ENCODE results near the gene KIF7.
A peak's percentile ranks its signal among the peaks of the same experiment; 100 is the strongest.

Gene KIF7

GRCh38 chr15:89670971-89671560 is 15.8 kb upstream of the KIF7 start:
- DNase-seq: no peak
- in situ Hi-C loops (cut with HindIII; ENCODE audit: low pct_ligation_motif_present, low pct_unique_long_range_greater_than_20kb, low sequenced_read_pairs): no loop called here

GRCh38 chr15:89669941-89670340 is 14.7 kb upstream of the KIF7 start:
- no peak for DNase-seq
- in situ Hi-C loops (cut with HindIII; ENCODE audit: low pct_ligation_motif_present, low pct_unique_long_range_greater_than_20kb, low sequenced_read_pairs): no loop called here

- no peak for DNase-seq
These were observed 14.1 kb upstream of the KIF7 start for GRCh38 chr15:89669309-89669865.

GRCh38 chr15:89668171-89668570 is 12.9 kb upstream of the KIF7 start:
- no peak for DNase-seq
- in situ Hi-C loops (cut with HindIII; ENCODE audit: low pct_ligation_motif_present, low pct_unique_long_range_greater_than_20kb, low sequenced_read_pairs): no loop called here

More at GRCh38 chr15:89669309-89669865, 14.1 kb upstream of the KIF7 start:
- in situ Hi-C loops (cut with HindIII; ENCODE audit: low pct_ligation_motif_present, low pct_unique_long_range_greater_than_20kb, low sequenced_read_pairs): no loop called here

- DNase-seq: no peak
- in situ Hi-C loops (cut with HindIII; ENCODE audit: low pct_ligation_motif_present, low pct_unique_long_range_greater_than_20kb, low sequenced_read_pairs): no loop called here
These were observed 12.4 kb upstream of the KIF7 start for GRCh38 chr15:89667706-89667960.

- in situ Hi-C loops (cut with HindIII; ENCODE audit: low pct_ligation_motif_present, low pct_unique_long_range_greater_than_20kb, low sequenced_read_pairs): no loop called here
- DNase-seq: no peak
These were observed 11.8 kb upstream of the KIF7 start for GRCh38 chr15:89666858-89667705.

GRCh38 chr15:89666184-89666857 is 11.1 kb upstream of the KIF7 start:
- in situ Hi-C loops (cut with HindIII; ENCODE audit: low pct_ligation_motif_present, low pct_unique_long_range_greater_than_20kb, low sequenced_read_pairs): no loop called here

GRCh38 chr15:89665449-89666181 is 10.3 kb upstream of the KIF7 start:
- peak; percentile 40 for DNase-seq
- in situ Hi-C loops (cut with HindIII; ENCODE audit: low pct_ligation_motif_present, low pct_unique_long_range_greater_than_20kb, low sequenced_read_pairs): no loop called here

More at GRCh38 chr15:89666184-89666857, 11.1 kb upstream of the KIF7 start:
- no peak for DNase-seq

- DNase-seq: no peak
- in situ Hi-C loops (cut with HindIII; ENCODE audit: low pct_ligation_motif_present, low pct_unique_long_range_greater_than_20kb, low sequenced_read_pairs): no loop called here
These were observed 9.4 kb upstream of the KIF7 start for GRCh38 chr15:89664441-89665350.

- peak; percentile 19 for DNase-seq
- in situ Hi-C loops (cut with HindIII; ENCODE audit: low pct_ligation_motif_present, low pct_unique_long_range_greater_than_20kb, low sequenced_read_pairs): no loop called here
These were observed 7.8 kb upstream of the KIF7 start for GRCh38 chr15:89662893-89663626.

GRCh38 chr15:89660556-89660955 is 5.3 kb upstream of the KIF7 start:
- in situ Hi-C loops (cut with HindIII; ENCODE audit: low pct_ligation_motif_present, low pct_unique_long_range_greater_than_20kb, low sequenced_read_pairs): no loop called here

GRCh38 chr15:89659295-89659694 is 4.0 kb upstream of the KIF7 start:
- in situ Hi-C loops (cut with HindIII; ENCODE audit: low pct_ligation_motif_present, low pct_unique_long_range_greater_than_20kb, low sequenced_read_pairs): no loop called here
- no peak for DNase-seq

More at GRCh38 chr15:89660556-89660955, 5.3 kb upstream of the KIF7 start:
- DNase-seq: no peak

GRCh38 chr15:89657686-89658200 is 2.5 kb upstream of the KIF7 start:
- no peak for DNase-seq
- in situ Hi-C loops (cut with HindIII; ENCODE audit: low pct_ligation_motif_present, low pct_unique_long_range_greater_than_20kb, low sequenced_read_pairs): no loop called here

GRCh38 chr15:89656116-89656815 is 999 bp upstream of the KIF7 start:
- DNase-seq: no peak
- in situ Hi-C loops (cut with HindIII; ENCODE audit: low pct_ligation_motif_present, low pct_unique_long_range_greater_than_20kb, low sequenced_read_pairs): no loop called here

GRCh38 chr15:89654301-89654761 is 936 bp downstream of the KIF7 start:
- no peak for DNase-seq
- in situ Hi-C loops (cut with HindIII; ENCODE audit: low pct_ligation_motif_present, low pct_unique_long_range_greater_than_20kb, low sequenced_read_pairs): no loop called here

GRCh38 chr15:89653578-89653977 is 1.7 kb downstream of the KIF7 start:
- in situ Hi-C loops (cut with HindIII; ENCODE audit: low pct_ligation_motif_present, low pct_unique_long_range_greater_than_20kb, low sequenced_read_pairs): no loop called here
- DNase-seq: no peak
